Activated CD4-positive, alpha-beta T cell treated with anti-CD3 and anti-CD28 coated beads, Interleukin-2, amount 10 ng/mL, durations not matched to agents 24 days and 14 days (primary cell): Measurements from ENCODE around the gene GMDS. TPM values are rescaled to one million over a fixed set of nuclear protein-coding genes. Genes with fewer than 3 reads are reported as not detected.

Experiments used
- DNase-seq: peaks from one replicate; pipeline ENCODE4 v3.0.0; 2022
- H3K27ac Mint-ChIP-seq: one replicate; pipeline ENCODE4 v1.8.0; 2022; ENCODE audit warnings: mild to moderate bottlenecking, mixed read lengths
- H3K27me3 Mint-ChIP-seq: one replicate; pipeline ENCODE4 v1.8.0; 2022; ENCODE audit warnings: mixed read lengths
- H3K36me3 Mint-ChIP-seq: one replicate; pipeline ENCODE4 v1.8.0; 2022; ENCODE audit warnings: low read depth, mild to moderate bottlenecking, mixed read lengths
- H3K4me1 Mint-ChIP-seq: one replicate; pipeline ENCODE4 v1.8.0; 2021; ENCODE audit warnings: mixed read lengths
- H3K4me3 Mint-ChIP-seq: one replicate; pipeline ENCODE4 v1.8.0; 2022; ENCODE audit warnings: mild to moderate bottlenecking, moderate library complexity, mixed read lengths
- H3K9me3 Mint-ChIP-seq: one replicate; pipeline ENCODE4 v1.8.0; 2021; ENCODE audit warnings: mixed read lengths
- intact Hi-C: fragments of 100-400 bp; cut with micrococcal nuclease; formaldehyde crosslinking; loops from one replicate; pipeline ENCODE4 v1.15.1; 2023
- total RNA-seq: library from RNA; stranded (reverse); gene quantifications from 2 replicates; pipeline ENCODE4 v1.2.3, GENCODE V29; 2022

The GMDS gene
- total RNA-seq, 1 donor from 2014 or later, result 47.4 TPM

GRCh38 chr6:2125158-2125557 lies 120.2 kb downstream of the GMDS start:
- Mint-ChIP-seq H3K4me1 (peaks cover 30% of the 10 kb centered on the region), H3K27me3 (peaks cover under 1% of the 10 kb centered on the region), H3K36me3 (peaks cover 3% of the 10 kb centered on the region), H3K27ac (no peak overlapping the region), H3K9me3 (no peaks in the 10 kb centered on the region), H3K4me3 (no peak overlapping the region)
- no peak for DNase-seq
- intact Hi-C loops, result loop anchor here (5.0 kb wide), 3 partner anchors 37 to 117 kb away; no protein-coding TSS in a partner anchor

DNA sequence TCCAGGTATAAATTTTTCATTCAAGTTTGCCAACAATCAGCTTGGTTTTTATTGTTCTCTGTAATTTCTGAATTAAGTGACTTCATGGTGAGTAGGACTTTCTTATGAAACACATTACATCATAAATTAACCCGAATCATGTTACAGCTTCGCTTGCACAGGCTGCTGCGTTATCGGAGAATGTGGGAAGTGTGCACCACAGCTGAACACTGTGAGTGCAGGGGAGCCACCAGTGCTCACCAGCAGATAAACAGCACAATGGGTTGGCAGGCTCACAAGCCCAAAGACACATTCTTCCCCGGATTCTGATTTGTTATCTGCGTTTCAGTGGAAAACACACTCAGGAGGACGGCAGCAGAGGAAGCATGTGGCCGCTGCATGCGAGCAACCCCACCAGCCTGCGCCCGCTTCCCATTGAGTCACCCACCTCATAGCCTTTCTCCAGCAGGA lies 121.1 kb downstream of the GMDS start:
- Mint-ChIP-seq H3K36me3 (peaks cover 3% of the 10 kb centered on the region), H3K27ac (no peak overlapping the region), H3K4me3 (no peak overlapping the region), H3K27me3 (no peaks in the 10 kb centered on the region), H3K4me1 (peaks cover 26% of the 10 kb centered on the region), H3K9me3 (no peaks in the 10 kb centered on the region)
- DNase-seq, result no peak
- intact Hi-C loops, result no loop called here

DNA sequence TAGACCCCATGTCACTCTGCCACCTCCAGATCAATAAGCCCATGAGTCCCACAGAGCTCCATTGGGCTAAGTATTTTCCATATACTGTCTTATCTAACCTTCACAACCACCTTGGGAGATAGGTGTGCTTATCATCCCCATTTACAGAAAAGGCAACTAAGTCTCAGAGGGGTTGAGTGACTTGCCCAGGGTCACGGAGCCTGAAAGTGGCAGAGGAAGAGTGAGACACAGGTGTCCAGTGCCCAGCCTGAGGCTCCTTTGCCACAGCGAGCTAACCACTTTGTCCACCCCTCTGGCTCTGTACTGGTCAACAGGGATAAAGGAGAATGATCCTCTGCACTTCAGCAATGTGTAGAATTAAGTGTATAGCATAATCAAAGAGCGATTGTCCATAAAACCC lies 124.5 kb downstream of the GMDS start:
- Mint-ChIP-seq H3K36me3 (peaks cover 5% of the 10 kb centered on the region), H3K27me3 (no peaks in the 10 kb centered on the region), H3K4me3 (no peak overlapping the region), H3K4me1 (peaks cover 3% of the 10 kb centered on the region), H3K27ac (no peak overlapping the region), H3K9me3 (no peaks in the 10 kb centered on the region)
- no peak for DNase-seq
- intact Hi-C loops, result no loop called here

DNA sequence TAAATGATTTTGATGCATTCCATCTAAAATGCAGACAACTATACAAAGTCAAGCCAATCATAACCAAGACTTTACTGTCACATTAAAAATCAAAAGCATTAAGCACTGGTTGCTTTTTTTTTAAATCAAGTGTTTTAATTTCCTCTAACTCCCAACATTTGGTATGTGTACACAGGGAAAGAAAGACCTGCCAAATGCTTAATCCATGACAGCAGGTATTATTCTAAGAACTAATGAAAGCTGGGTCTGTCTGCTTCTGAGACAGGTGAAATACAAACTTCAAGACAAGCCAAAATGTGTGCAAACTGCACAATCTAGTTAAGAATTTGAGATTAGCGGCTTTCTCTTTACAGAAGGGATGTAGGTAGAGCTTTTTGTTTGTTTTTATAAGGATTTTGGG lies 126.1 kb downstream of the GMDS start:
- no peaks in the 10 kb centered on the region for H3K9me3 Mint-ChIP-seq

DNA sequence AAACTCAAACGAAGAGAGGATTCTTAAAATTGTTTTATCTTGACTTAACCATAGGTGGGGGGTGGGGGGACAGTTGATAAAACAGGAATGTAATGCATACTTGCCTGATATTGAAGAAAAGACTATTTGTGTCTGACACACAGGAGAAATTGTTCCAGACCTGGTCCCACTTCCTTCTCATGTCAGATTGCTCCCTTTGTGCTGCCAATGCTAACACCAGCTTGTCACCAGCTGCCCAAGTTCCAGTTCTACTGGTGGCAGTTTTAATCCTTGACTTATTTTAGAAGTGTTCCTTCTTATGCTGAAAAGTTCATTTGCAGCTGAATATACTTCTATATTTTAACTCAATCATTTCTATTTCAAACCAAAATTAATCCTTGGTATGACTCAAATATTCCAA lies 127.3 kb downstream of the GMDS start:
- DNase-seq, result no peak
- H3K9me3 Mint-ChIP-seq, result peaks cover 4% of the 10 kb centered on the region
- no peak overlapping the region for H3K27ac Mint-ChIP-seq
- intact Hi-C loops, result loop anchor here (10.0 kb wide), 2 partner anchors 327 to 517 kb away; no protein-coding TSS in a partner anchor
- H3K27me3 Mint-ChIP-seq, result no peaks in the 10 kb centered on the region
- no peak overlapping the region for H3K4me3 Mint-ChIP-seq
- H3K36me3 Mint-ChIP-seq, result peaks cover 16% of the 10 kb centered on the region
- peaks cover 2% of the 10 kb centered on the region for H3K4me1 Mint-ChIP-seq

More for the DNA sequence above, 126.1 kb downstream of the GMDS start:
- intact Hi-C loops, result loop anchor here (10.0 kb wide), 2 partner anchors 326 to 516 kb away; no protein-coding TSS in a partner anchor
- H3K4me3 Mint-ChIP-seq, result no peak overlapping the region
- no peaks in the 10 kb centered on the region for H3K4me1 Mint-ChIP-seq
- H3K36me3 Mint-ChIP-seq, result peaks cover 8% of the 10 kb centered on the region
- no peaks in the 10 kb centered on the region for H3K27me3 Mint-ChIP-seq
- no peak for DNase-seq
- H3K27ac Mint-ChIP-seq, result no peak overlapping the region

DNA sequence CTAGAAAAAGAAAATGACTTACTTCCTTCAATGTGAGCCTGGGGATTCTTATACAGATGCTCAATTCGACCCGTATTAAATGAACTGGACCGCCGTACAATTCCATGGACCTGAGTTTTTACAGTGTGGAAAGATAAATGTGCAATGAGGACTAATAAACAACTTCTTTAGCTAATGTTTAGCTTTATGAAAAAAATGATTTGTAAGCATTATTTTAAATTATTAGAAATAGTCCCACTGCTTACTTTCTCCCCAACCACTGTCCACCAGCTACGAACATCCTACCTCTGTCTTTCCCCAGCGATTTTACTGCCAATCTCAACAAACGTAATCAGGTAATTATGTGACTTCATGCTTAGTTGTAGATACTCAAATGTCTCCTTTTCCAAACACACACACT lies 128.0 kb downstream of the GMDS start:
- H3K4me3 Mint-ChIP-seq, result no peak overlapping the region
- H3K27me3 Mint-ChIP-seq, result peaks cover 2% of the 10 kb centered on the region
- H3K27ac Mint-ChIP-seq, result no peak overlapping the region
- H3K9me3 Mint-ChIP-seq, result peaks cover 4% of the 10 kb centered on the region
- H3K36me3 Mint-ChIP-seq, result peaks cover 23% of the 10 kb centered on the region
- DNase-seq, result no peak
- H3K4me1 Mint-ChIP-seq, result peaks cover 8% of the 10 kb centered on the region
- intact Hi-C loops, result loop anchor here (10.0 kb wide), 2 partner anchors 327 to 517 kb away; no protein-coding TSS in a partner anchor

GRCh38 chr6:2116496-2116895 lies 128.9 kb downstream of the GMDS start:
- intact Hi-C loops, result loop anchor here (10.0 kb wide), 2 partner anchors 328 to 518 kb away; no protein-coding TSS in a partner anchor
- peaks cover 2% of the 10 kb centered on the region for H3K27me3 Mint-ChIP-seq
- H3K4me1 Mint-ChIP-seq, result peaks cover 12% of the 10 kb centered on the region
- peaks cover 4% of the 10 kb centered on the region for H3K9me3 Mint-ChIP-seq
- no peak overlapping the region for H3K4me3 Mint-ChIP-seq
- H3K36me3 Mint-ChIP-seq, result peaks cover 21% of the 10 kb centered on the region
- no peak overlapping the region for H3K27ac Mint-ChIP-seq
- no peak for DNase-seq

DNA sequence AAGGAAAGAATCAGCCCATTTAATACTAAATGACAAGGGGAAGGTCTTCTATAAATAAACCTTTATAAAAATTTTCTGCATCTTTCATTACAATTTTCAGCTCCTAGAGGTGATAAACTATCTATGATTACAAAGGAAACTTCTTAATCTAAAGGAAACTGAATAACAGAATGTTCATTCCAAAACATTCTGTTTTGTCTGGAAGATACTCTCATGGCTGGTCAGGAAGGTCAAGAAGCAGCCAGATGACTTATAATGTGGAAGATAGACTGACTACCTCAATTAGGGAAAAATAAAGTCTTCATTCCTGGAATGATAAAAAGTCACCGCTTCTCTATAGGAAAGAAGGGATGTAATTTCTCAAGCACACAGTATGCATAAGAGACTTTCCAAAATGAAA lies 131.3 kb downstream of the GMDS start:
- H3K4me1 Mint-ChIP-seq, result peaks cover 28% of the 10 kb centered on the region
- intact Hi-C loops, result loop anchor here (5.0 to 10.0 kb wide), 4 partner anchors 331 to 521 kb away; no protein-coding TSS in a partner anchor
- peaks cover 25% of the 10 kb centered on the region for H3K36me3 Mint-ChIP-seq
- H3K27ac Mint-ChIP-seq, result no peak overlapping the region
- DNase-seq, result no peak
- H3K4me3 Mint-ChIP-seq, result no peak overlapping the region
- peaks cover 4% of the 10 kb centered on the region for H3K9me3 Mint-ChIP-seq
- H3K27me3 Mint-ChIP-seq, result peaks cover 2% of the 10 kb centered on the region

DNA sequence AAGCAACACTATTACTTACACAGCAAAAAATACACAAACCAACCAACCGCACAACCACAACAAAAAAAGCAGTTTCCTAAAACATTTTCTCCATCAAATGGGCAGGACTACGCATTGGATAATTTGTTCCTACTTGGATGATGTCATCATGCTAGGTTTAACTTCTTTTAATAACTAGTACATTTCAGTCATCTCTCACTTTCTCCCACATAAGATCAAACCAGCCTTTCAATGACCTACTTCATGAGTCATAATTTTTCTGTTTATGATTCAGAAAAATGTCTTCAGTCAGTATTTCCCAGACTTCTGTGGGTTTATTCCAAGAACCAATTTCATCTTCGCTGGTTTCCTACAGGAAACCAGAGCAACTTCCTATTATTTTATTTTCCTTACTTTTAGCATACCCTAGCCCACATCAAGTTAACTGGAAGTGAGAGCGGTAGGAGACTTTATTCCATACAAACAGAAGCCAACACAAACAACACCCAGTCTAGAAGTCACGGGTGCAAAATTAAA lies 134.2 kb downstream of the GMDS start:
- intact Hi-C loops, result loop anchor here (1.0 to 10.0 kb wide), 11 partner anchors 16 to 524 kb away; no protein-coding TSS in a partner anchor
- Mint-ChIP-seq H3K9me3 (peaks cover 4% of the 10 kb centered on the region), H3K27me3 (peaks cover 3% of the 10 kb centered on the region), H3K36me3 (peaks cover 24% of the 10 kb centered on the region), H3K4me1 (peaks cover 28% of the 10 kb centered on the region), H3K4me3 (peak overlapping the region; percentile 79), H3K27ac (peak overlapping the region; percentile 91)
- DNase-seq, result no peak

DNA sequence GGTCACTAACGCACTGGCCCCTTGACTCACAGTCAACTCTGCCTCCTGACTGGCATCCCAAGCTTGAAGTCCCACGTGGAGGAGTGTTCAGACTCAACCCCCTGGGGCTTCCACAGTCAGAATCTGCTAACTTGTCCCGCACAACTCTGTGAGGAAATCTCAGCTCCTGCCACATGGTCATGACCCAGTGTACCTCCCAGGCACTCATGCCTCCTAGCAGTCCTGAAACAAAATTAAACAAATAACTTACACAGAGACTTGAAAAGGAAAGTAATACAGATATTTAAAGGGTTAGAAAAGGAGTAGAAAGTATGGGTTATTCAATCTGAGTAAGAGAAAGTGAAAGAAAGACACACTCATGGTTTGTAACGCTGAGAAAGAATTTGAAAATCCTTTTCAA lies 134.9 kb downstream of the GMDS start:
- Mint-ChIP-seq H3K4me1 (peaks cover 28% of the 10 kb centered on the region), H3K9me3 (peaks cover 4% of the 10 kb centered on the region), H3K27ac (peak overlapping the region; percentile 91), H3K36me3 (peaks cover 24% of the 10 kb centered on the region), H3K27me3 (peaks cover 3% of the 10 kb centered on the region), H3K4me3 (peak overlapping the region; percentile 79)
- intact Hi-C loops, result loop anchor here (2.0 to 10.0 kb wide), 8 partner anchors 46 to 524 kb away; no protein-coding TSS in a partner anchor
- DNase-seq, result no peak

DNA sequence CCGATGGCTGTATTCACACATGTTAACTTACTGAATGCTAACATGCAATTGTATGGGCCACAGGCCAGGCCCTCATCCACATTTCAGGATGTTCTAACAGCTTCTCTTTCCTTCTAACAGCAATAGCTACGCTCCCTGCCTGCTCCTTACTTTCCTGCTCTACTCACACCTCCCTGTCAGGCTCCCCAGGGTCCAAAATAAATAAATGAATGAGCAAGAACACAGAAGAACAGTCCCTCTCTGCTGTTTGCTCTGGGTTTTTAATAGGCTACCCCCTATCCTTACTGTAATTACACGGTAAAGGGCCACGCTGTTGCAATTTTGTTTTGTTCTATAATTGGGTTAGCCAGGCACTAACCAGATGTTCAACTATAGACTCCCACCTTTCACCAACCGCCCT lies 135.6 kb downstream of the GMDS start:
- Mint-ChIP-seq H3K9me3 (peaks cover 4% of the 10 kb centered on the region), H3K4me3 (no peak overlapping the region), H3K27ac (no peak overlapping the region), H3K27me3 (peaks cover 3% of the 10 kb centered on the region), H3K36me3 (peaks cover 22% of the 10 kb centered on the region), H3K4me1 (peaks cover 28% of the 10 kb centered on the region)
- intact Hi-C loops, result loop anchor here (2.0 to 10.0 kb wide), 9 partner anchors 47 to 525 kb away; no protein-coding TSS in a partner anchor
- DNase-seq, result no peak

DNA sequence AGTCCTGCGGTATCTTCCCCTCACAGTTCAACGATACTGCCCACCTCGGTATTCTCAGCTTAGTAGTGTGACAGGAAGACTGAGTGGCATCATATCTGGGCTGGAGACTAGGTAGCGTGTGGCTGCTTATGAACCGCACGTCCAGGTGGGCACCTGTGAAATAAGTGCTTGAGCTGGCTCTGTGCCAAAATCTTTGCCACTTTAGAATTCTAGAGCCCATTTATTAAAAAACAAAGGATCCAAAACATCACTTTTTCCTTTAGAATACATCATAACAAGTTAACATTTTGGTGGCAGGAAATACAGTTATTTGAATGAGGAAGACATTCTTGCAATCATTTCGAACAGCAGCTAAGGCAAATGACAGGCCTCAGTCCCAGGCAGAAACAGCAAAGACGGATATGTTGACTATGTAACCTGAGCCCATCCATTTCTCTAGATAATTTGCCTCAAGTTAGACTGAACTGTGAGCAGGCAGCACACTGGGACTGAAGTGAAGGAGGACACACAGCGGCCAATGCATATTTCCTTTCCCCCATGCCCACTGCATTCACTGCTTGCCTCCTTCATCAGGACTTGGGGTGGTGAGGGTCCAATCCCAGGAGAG lies 136.6 kb downstream of the GMDS start:
- Mint-ChIP-seq H3K27ac (no peak overlapping the region), H3K36me3 (peaks cover 20% of the 10 kb centered on the region), H3K27me3 (peaks cover 3% of the 10 kb centered on the region), H3K9me3 (peaks cover 4% of the 10 kb centered on the region), H3K4me1 (peaks cover 31% of the 10 kb centered on the region), H3K4me3 (no peak overlapping the region)
- no peak for DNase-seq
- intact Hi-C loops, result loop anchor here (10.0 kb wide), 1 partner anchor 214 kb away; no protein-coding TSS in a partner anchor

DNA sequence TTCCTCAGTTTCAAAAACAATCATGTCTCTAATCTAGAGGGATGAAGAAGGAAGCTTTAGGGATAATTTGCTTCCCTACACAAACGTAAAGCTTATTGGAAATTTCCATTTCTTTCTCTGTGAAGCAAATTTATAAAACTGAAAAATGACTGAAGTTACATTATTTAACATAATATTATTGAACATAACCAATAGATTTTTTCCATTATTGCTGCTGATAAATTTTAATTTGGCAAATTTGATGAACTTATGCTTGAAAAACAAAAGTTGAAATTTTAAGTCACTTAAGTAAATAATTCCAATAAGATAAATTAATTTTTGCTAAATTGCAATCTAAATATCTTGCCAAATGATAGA lies 140.9 kb downstream of the GMDS start:
- intact Hi-C loops, result loop anchor here (2.0 to 10.0 kb wide), 2 partner anchors 210 to 500 kb away; no protein-coding TSS in a partner anchor
- peaks cover 1% of the 10 kb centered on the region for H3K27me3 Mint-ChIP-seq
- H3K4me3 Mint-ChIP-seq, result no peak overlapping the region
- peaks cover 3% of the 10 kb centered on the region for H3K36me3 Mint-ChIP-seq
- no peak overlapping the region for H3K27ac Mint-ChIP-seq
- peaks cover 3% of the 10 kb centered on the region for H3K4me1 Mint-ChIP-seq
- H3K9me3 Mint-ChIP-seq, result no peaks in the 10 kb centered on the region
- no peak for DNase-seq
